GM19035 (cell line): Measurements from ENCODE around the gene CAV3.

Experiments
- ATAC-seq: cut with Tn5 transposase; IDR thresholded peaks from one replicate; pipeline ENCODE4 v1.9.1; 2021; ENCODE audit not compliant: unreplicated experiment

CAV3 gene

GRCh38 chr3:8759038-8759707 lies 25.6 kb downstream of the CAV3 start:
- no peak for ATAC-seq

GRCh38 chr3:8760091-8760490 lies 26.5 kb downstream of the CAV3 start:
- no peak for ATAC-seq

GRCh38 chr3:8760506-8760905 lies 26.9 kb downstream of the CAV3 start:
- ATAC-seq, result no peak

- no peak for ATAC-seq
These were observed 28.3 kb downstream of the CAV3 start for GRCh38 chr3:8761866-8762265.

GRCh38 chr3:8762607-8763377 lies 29.2 kb downstream of the CAV3 start:
- ATAC-seq, result no peak

GRCh38 chr3:8764528-8764927 lies 30.9 kb downstream of the CAV3 start:
- ATAC-seq, result no peak

- ATAC-seq, result no peak
These were observed 31.9 kb downstream of the CAV3 start for GRCh38 chr3:8765528-8765927.

- no peak for ATAC-seq
These were observed 32.5 kb downstream of the CAV3 start for GRCh38 chr3:8766148-8766547.

GRCh38 chr3:8767256-8767666 lies 33.7 kb downstream of the CAV3 start:
- no peak for ATAC-seq

- ATAC-seq, result peak; percentile 61
These were observed 34.2 kb downstream of the CAV3 start for GRCh38 chr3:8767667-8768363.

- peak; percentile 34 for ATAC-seq
These were observed 34.9 kb downstream of the CAV3 start for GRCh38 chr3:8768364-8769087.

- ATAC-seq, result peak; percentile 71
These were observed 35.7 kb downstream of the CAV3 start, which contains the start of gene OXTR for GRCh38 chr3:8769088-8769822. Gene OXTR (minus strand): TSS chr3:8769613. CDS start chr3:8768187, 1,426 bp downstream.

- ATAC-seq, result no peak
These were observed 40.4 kb downstream of the CAV3 start for GRCh38 chr3:8773941-8774542.

GRCh38 chr3:8775181-8775580 lies 41.6 kb downstream of the CAV3 start:
- ATAC-seq, result no peak

- no peak for ATAC-seq
These were observed 42.0 kb downstream of the CAV3 start for GRCh38 chr3:8775602-8776001.

- ATAC-seq, result no peak
These were observed 42.8 kb downstream of the CAV3 start for GRCh38 chr3:8776406-8776805.

GRCh38 chr3:8777201-8777977 lies 43.8 kb downstream of the CAV3 start:
- ATAC-seq, result no peak

- no peak for ATAC-seq
These were observed 44.3 kb downstream of the CAV3 start for GRCh38 chr3:8777978-8778267.

GRCh38 chr3:8778475-8778874 lies 44.9 kb downstream of the CAV3 start:
- no peak for ATAC-seq

GRCh38 chr3:8780279-8780678 lies 46.7 kb downstream of the CAV3 start:
- no peak for ATAC-seq
